GM23338 (cell line): ENCODE measurements around the gene BTLA. TPM values are rescaled to one million over a fixed set of nuclear protein-coding genes. Genes with fewer than 3 reads are reported as not detected.

Source experiments
- ATAC-seq: fragments of 200-7000 bp; cut with Tn5 transposase; 3 replicates; pipeline ENCODE4 v1.9.1; 2020
- DNase-seq: peaks from one replicate; pipeline ENCODE4 v3.0.0-alpha.2; 2015; ENCODE audit warnings: low spot score
- H2AFZ ChIP-seq: fragments of 200-600 bp; sonication (generic); 2 replicates; pipeline ENCODE4 v1.8.0; 2016; ENCODE audit warnings: antibody characterized with exemption, mild to moderate bottlenecking, moderate library complexity
- H3F3A ChIP-seq: fragments of 200-600 bp; sonication (generic); replicated peaks from 2 replicates; pipeline ENCODE4 v1.8.0; 2017; ENCODE audit warnings: antibody characterized with exemption, mixed run types, low read depth
- H3K27ac ChIP-seq: fragments of 200-600 bp; sonication (generic); 2 replicates; pipeline ENCODE4 v1.6.1; 2016; ENCODE audit warnings: low read depth
- H3K27me3 ChIP-seq: fragments of 200-600 bp; sonication (generic); 2 replicates; pipeline ENCODE4 v1.8.0; 2016; ENCODE audit warnings: mild to moderate bottlenecking, mixed run types, moderate library complexity; ENCODE audit not compliant: insufficient read depth
- H3K36me3 ChIP-seq: fragments of 200-600 bp; sonication (generic); 2 replicates; pipeline ENCODE4 v1.8.0; 2016; ENCODE audit warnings: mild to moderate bottlenecking; ENCODE audit not compliant: insufficient read depth
- H3K4me1 ChIP-seq: fragments of 200-600 bp; sonication (generic); 2 replicates; pipeline ENCODE4 v1.8.0; 2016; ENCODE audit warnings: mild to moderate bottlenecking, moderate library complexity; ENCODE audit not compliant: insufficient read depth
- H3K4me2 ChIP-seq: fragments of 200-600 bp; sonication (generic); 2 replicates; pipeline ENCODE4 v1.7.1; 2017; ENCODE audit warnings: mixed run types
- H3K4me3 ChIP-seq: fragments of 200-600 bp; sonication (generic); 2 replicates; pipeline ENCODE4 v1.6.1; 2016; ENCODE audit warnings: mixed run types
- H3K79me2 ChIP-seq: fragments of 200-600 bp; sonication (generic); replicated peaks from 2 replicates; pipeline ENCODE4 v1.8.0; 2017; ENCODE audit warnings: mild to moderate bottlenecking; ENCODE audit not compliant: insufficient read depth
- H3K9me2 ChIP-seq: fragments of 200-600 bp; sonication (generic); 2 replicates; pipeline ENCODE4 v1.8.0; 2017; ENCODE audit not compliant: insufficient read depth
- H4K20me1 ChIP-seq: fragments of 200-600 bp; sonication (generic); replicated peaks from 2 replicates; pipeline ENCODE4 v1.8.0; 2017; ENCODE audit warnings: mild to moderate bottlenecking; ENCODE audit not compliant: insufficient read depth
- H3K27ac Mint-ChIP-seq: 2 replicates; pipeline ENCODE4 v1.8.0; 2020; ENCODE audit warnings: inconsistent platforms, mild to moderate bottlenecking, moderate library complexity, mixed read lengths
- H3K27me3 Mint-ChIP-seq: 3 replicates; pipeline ENCODE4 v1.8.0; 2022; ENCODE audit warnings: low read depth, mild to moderate bottlenecking, moderate library complexity, mixed read lengths, inconsistent platforms; ENCODE audit not compliant: insufficient read depth, poor library complexity
- H3K36me3 Mint-ChIP-seq: 3 replicates; pipeline ENCODE4 v1.8.0; 2021; ENCODE audit warnings: low read depth, mild to moderate bottlenecking, inconsistent platforms, moderate library complexity, mixed read lengths
- H3K4me1 Mint-ChIP-seq: 3 replicates; pipeline ENCODE4 v1.8.0; 2020; ENCODE audit warnings: mild to moderate bottlenecking, inconsistent platforms, mixed read lengths
- H3K4me3 Mint-ChIP-seq: 3 replicates; pipeline ENCODE4 v1.8.0; 2021; ENCODE audit warnings: moderate library complexity, mild to moderate bottlenecking, inconsistent platforms, mixed read lengths
- H3K9me3 Mint-ChIP-seq: 3 replicates; pipeline ENCODE4 v1.8.0; 2020; ENCODE audit warnings: moderate library complexity, mild to moderate bottlenecking, inconsistent platforms, mixed read lengths
- CREB1 ChIP-seq: fragments of 250-450 bp; sonication (Bioruptor Pico); IDR thresholded peaks from 2 replicates; pipeline ENCODE4 v1.5.0; 2020; ENCODE audit warnings: low read depth, mild to moderate bottlenecking, moderate library complexity
- JUNB ChIP-seq: IDR thresholded peaks from one replicate; pipeline ENCODE4 v1.6.1; 2016; ENCODE audit warnings: antibody characterized with exemption; ENCODE audit not compliant: unreplicated experiment
- NANOG ChIP-seq: IDR thresholded peaks from 2 replicates; pipeline ENCODE4 v1.6.1; 2016; ENCODE audit warnings: antibody characterized with exemption, borderline replicate concordance
- POLR2AphosphoS5 ChIP-seq: IDR thresholded peaks from 2 replicates; pipeline ENCODE4 v1.6.1; 2016; ENCODE audit warnings: antibody characterized with exemption, low read depth
- ZNF114 ChIP-seq: fragments of 250-450 bp; sonication (Bioruptor Pico); IDR thresholded peaks from 2 replicates; pipeline ENCODE4 v1.5.0; 2020; ENCODE audit warnings: mild to moderate bottlenecking, moderate library complexity
- ZNF331 ChIP-seq: fragments of 250-450 bp; sonication (Bioruptor Pico); IDR thresholded peaks from 2 replicates; pipeline ENCODE4 v1.5.0; 2020; ENCODE audit warnings: low read depth, mild to moderate bottlenecking, moderate library complexity
- polyA plus RNA-seq: library from polyadenylated mRNA; unstranded; fragments of >200 nt; fragmentation: Nextera tagmentation; extraction: Ambion mirVana; gene quantifications from 2 replicates; pipeline ENCODE4 v1.2.1, GENCODE V29; 2016
- total RNA-seq: library from RNA; depleted of rRNA; stranded (reverse); fragments of >200 nt; shearing (Covaris generic); gene quantifications from 2 replicates; pipeline ENCODE4 v1.2.3, GENCODE V29; 2014
- TF ChIP-seq, protein P1 (sequence below): IDR thresholded peaks from 2 replicates; pipeline ENCODE4 v1.6.1; 2016; ENCODE audit warnings: antibody characterized with exemption
- TF ChIP-seq, protein P2 (sequence below): IDR thresholded peaks from one replicate; pipeline ENCODE4 v1.6.1; 2018; ENCODE audit warnings: antibody characterized with exemption; ENCODE audit not compliant: unreplicated experiment

The BTLA gene
- total and polyA plus RNA-seq, 2 experiments from 2014 or later: 0.44 TPM; not detected in 1

DNA sequence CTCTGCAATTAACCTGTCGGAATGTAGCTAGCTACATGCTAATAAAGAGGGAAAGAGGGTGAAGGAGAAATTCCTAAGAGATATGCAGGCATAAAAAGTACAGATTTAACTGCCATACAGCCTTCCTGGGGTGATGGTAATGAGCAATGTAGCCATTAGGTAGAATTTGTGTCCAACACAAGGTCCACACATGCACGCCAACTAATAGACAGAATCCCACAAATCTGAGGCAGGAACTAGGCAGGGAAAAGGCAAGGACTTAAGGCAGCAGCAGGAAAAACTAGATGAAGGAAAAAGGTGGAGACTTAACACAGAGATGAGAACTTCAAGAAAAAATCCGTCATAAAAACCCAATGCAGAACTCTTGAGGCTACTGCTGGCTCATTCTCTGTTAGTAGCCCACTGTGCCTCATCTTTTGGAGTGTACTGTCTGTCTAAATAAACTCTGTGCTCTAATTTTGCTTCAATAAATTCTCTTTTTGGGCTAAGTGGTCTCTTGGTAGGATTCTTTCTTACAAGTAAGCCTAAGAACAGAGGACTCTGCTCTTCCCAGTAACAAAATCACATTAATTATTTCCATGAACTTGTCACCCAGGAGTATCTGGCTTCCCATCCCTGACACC, 81.5 kb downstream of the BTLA start:
- H3K27me3 Mint-ChIP-seq: peaks cover 21% of the 10 kb centered on the region
- peaks cover 21% of the 10 kb centered on the region for H3K9me3 Mint-ChIP-seq
- peaks cover 7% of the 10 kb centered on the region for H3F3A ChIP-seq
- H3K4me3 ChIP-seq: peak overlapping the region; percentile 44
- no peaks in the 10 kb centered on the region for H3K27me3 ChIP-seq
- H3K36me3 ChIP-seq: peaks cover 6% of the 10 kb centered on the region; the same call in 1 of the 2 replicates
- H4K20me1 ChIP-seq: no peaks in the 10 kb centered on the region
- ATAC-seq: peak; percentile 6; the same call in 2 of the 3 replicates
- peaks cover 5% of the 10 kb centered on the region; the same call in 1 of the 2 replicates for H3K9me2 ChIP-seq
- no peak for DNase-seq
- H2AFZ ChIP-seq: no peak overlapping the region
- H3K36me3 Mint-ChIP-seq: peaks cover 92% of the 10 kb centered on the region
- peaks cover 33% of the 10 kb centered on the region for H3K4me1 Mint-ChIP-seq
- TF ChIP-seq ZNF331 (CRISPR knock-in tag) (no peak), POLR2AphosphoS5 (peak; percentile 56)
- peaks cover 20% of the 10 kb centered on the region; the same call in 1 of the 2 replicates for H3K4me1 ChIP-seq
- H3K27ac Mint-ChIP-seq: peak overlapping the region; percentile 88
- H3K79me2 ChIP-seq: peaks cover 25% of the 10 kb centered on the region
- peak overlapping the region; percentile 67 for H3K4me3 Mint-ChIP-seq
- peak overlapping the region; percentile 72 for H3K4me2 ChIP-seq
- peak overlapping the region; percentile 98 for H3K27ac ChIP-seq

DNA sequence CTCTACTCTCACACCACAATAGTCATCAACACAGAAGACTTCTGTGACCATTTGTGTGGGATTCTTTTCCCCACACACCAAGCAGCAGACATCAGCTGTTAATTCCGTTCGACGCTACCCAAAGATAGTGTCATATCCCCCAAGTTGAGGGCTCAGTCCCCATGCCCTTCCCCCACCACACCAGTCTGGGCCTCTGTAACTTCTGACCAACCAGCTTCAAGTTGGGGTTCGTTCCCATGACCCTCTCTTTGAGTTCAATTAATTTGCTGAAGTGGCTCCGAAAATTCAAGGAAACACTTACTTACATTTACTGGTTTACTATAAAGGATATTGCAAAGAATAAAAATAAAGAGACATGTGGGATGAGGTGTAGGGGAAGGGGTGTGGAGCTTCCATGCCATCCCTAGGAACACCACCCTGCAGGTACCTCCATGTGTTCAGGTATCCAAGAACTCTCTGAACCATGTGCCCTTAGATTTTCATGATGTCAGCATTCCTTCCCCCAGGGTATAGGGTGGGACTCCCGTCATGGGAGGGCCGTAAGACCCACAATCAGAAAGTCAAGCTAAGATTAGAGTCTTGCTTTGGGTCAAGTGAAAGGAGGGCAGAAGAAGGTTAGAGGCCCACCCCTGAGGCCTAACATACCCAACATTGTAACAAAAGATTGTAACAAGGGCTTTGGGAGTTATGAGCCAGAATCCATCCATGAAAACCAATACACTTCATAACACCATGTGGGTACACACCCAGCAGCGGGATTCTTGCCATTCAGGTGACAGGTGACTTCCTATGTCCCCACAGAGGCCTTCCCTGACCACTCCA, 82.7 kb downstream of the BTLA start:
- Mint-ChIP-seq H3K4me1 (peaks cover 33% of the 10 kb centered on the region), H3K4me3 (no peak overlapping the region), H3K9me3 (peaks cover 10% of the 10 kb centered on the region), H3K27ac (no peak overlapping the region), H3K27me3 (peaks cover 14% of the 10 kb centered on the region), H3K36me3 (peaks cover 85% of the 10 kb centered on the region)
- Histone ChIP-seq H2AFZ (no peak overlapping the region), H3K27me3 (no peaks in the 10 kb centered on the region), H3K4me2 (0 out of 2 replicates have a peak overlapping the region, but pooled peaks have one; percentile 72), H3K4me3 (peak overlapping the region; percentile 44; the same call in 1 of the 2 replicates), H3K27ac (peak overlapping the region; percentile 98), H3K36me3 (peaks cover 6% of the 10 kb centered on the region; the same call in 1 of the 2 replicates), H3F3A (peaks cover 7% of the 10 kb centered on the region), H3K4me1 (peaks cover 20% of the 10 kb centered on the region; the same call in 1 of the 2 replicates), H4K20me1 (no peaks in the 10 kb centered on the region), H3K9me2 (peaks cover 5% of the 10 kb centered on the region; the same call in 1 of the 2 replicates), H3K79me2 (peaks cover 14% of the 10 kb centered on the region)
- ATAC-seq (peak; percentile 71), DNase-seq (no peak)
- TF ChIP-seq CREB1 (CRISPR knock-in tag) (no peak), POLR2AphosphoS5 (peak; percentile 79), JUNB (no peak), NANOG (no peak), ZNF114 (no peak)
- TF ChIP-seq, protein P1, sequence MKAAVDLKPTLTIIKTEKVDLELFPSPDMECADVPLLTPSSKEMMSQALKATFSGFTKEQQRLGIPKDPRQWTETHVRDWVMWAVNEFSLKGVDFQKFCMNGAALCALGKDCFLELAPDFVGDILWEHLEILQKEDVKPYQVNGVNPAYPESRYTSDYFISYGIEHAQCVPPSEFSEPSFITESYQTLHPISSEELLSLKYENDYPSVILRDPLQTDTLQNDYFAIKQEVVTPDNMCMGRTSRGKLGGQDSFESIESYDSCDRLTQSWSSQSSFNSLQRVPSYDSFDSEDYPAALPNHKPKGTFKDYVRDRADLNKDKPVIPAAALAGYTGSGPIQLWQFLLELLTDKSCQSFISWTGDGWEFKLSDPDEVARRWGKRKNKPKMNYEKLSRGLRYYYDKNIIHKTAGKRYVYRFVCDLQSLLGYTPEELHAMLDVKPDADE: no peak
- TF ChIP-seq, protein P2, sequence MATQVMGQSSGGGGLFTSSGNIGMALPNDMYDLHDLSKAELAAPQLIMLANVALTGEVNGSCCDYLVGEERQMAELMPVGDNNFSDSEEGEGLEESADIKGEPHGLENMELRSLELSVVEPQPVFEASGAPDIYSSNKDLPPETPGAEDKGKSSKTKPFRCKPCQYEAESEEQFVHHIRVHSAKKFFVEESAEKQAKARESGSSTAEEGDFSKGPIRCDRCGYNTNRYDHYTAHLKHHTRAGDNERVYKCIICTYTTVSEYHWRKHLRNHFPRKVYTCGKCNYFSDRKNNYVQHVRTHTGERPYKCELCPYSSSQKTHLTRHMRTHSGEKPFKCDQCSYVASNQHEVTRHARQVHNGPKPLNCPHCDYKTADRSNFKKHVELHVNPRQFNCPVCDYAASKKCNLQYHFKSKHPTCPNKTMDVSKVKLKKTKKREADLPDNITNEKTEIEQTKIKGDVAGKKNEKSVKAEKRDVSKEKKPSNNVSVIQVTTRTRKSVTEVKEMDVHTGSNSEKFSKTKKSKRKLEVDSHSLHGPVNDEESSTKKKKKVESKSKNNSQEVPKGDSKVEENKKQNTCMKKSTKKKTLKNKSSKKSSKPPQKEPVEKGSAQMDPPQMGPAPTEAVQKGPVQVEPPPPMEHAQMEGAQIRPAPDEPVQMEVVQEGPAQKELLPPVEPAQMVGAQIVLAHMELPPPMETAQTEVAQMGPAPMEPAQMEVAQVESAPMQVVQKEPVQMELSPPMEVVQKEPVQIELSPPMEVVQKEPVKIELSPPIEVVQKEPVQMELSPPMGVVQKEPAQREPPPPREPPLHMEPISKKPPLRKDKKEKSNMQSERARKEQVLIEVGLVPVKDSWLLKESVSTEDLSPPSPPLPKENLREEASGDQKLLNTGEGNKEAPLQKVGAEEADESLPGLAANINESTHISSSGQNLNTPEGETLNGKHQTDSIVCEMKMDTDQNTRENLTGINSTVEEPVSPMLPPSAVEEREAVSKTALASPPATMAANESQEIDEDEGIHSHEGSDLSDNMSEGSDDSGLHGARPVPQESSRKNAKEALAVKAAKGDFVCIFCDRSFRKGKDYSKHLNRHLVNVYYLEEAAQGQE: no peak
